LNCAP (cell line): ENCODE data around the gene METTL22.

Experiments used
- CTCF ChIP-seq: fragments of 450-650 bp; IDR thresholded peaks from 2 replicates; pipeline ENCODE4 v1.5.1; 2017; ENCODE audit warnings: mild to moderate bottlenecking

The METTL22 gene

GRCh38 chr16:8600144-8600775, 21.2 kb upstream of the METTL22 start:
- TF ChIP-seq CTCF = no peak

GRCh38 chr16:8605554-8605953, 15.9 kb upstream of the METTL22 start:
- no peak for TF ChIP-seq CTCF

GRCh38 chr16:8607214-8607613, 14.3 kb upstream of the METTL22 start:
- no peak for TF ChIP-seq CTCF

GRCh38 chr16:8611122-8611521, 10.4 kb upstream of the METTL22 start:
- no peak for TF ChIP-seq CTCF

GRCh38 chr16:8611886-8612600, 9.5 kb upstream of the METTL22 start:
- TF ChIP-seq CTCF = no peak

GRCh38 chr16:8614435-8615029, 7.0 kb upstream of the METTL22 start:
- TF ChIP-seq CTCF = no peak

- TF ChIP-seq CTCF = no peak
Observed at GRCh38 chr16:8619671-8620370, 1.7 kb upstream of the METTL22 start.
